Measurements from ENCODE around the gene VCAN. TPM values are rescaled to one million over a fixed set of nuclear protein-coding genes. Genes with fewer than 3 reads are reported as not detected.

Gene VCAN
- polyA plus RNA-seq (2013, experiment 1 of 2) = 37.7 TPM
- polyA plus RNA-seq (2013, experiment 2 of 2) = 38.4 TPM

DNA sequence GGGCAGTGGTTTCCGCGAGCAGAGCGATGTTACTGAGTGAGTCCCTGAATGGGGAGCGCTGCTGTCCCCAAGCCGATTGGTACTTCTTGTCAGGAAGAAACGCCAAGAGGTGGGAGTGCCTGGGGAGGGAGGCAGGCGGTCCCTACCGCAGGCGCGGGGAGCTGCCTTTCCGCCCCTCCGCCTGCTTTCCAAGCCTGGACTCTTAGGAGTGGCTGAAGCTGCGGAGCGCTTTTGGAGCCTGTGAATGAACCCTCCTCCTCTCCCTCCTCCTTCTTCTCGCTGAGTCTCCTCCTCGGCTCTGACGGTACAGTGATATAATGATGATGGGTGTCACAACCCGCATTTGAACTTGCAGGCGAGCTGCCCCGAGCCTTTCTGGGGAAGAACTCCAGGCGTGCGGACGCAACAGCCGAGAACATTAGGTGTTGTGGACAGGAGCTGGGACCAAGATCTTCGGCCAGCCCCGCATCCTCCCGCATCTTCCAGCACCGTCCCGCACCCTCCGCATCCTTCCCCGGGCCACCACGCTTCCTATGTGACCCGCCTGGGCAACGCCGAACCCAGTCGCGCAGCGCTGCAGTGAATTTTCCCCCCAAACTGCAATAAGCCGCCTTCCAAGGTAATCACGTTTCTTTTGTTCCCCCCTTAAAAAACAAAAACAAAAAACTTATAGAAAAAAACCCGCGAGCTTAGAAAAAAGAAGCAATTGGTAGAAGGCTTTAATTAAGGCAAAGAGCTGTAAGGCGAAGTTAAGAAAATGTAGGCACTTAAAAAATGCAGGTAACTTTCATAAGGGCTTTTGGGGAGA, at the start of gene VCAN:
VCAN (plus strand) TSS at position 340 of the 808 bp plus-strand sequence. CDS start 11,775 bp downstream, outside the sequence.
- peak within 1 kb of the TSS; percentile 95 for H2AK5ac ChIP-seq (ENCODE audit: low read depth, low read length)
- peak within 1 kb of the TSS; percentile 94 for H3K14ac ChIP-seq (ENCODE audit: low read length)
- no peak within 1 kb of the TSS for H2BK12ac ChIP-seq (ENCODE audit: low read length)
- no peak within 1 kb of the TSS for H4K8ac ChIP-seq (ENCODE audit: low read depth, low read length)
- H2BK120ac ChIP-seq (ENCODE audit: low read depth, low read length) = peak within 1 kb of the TSS; percentile 98
- peak within 1 kb of the TSS; percentile 99 for H3K9ac ChIP-seq (ENCODE audit: low read depth, low read length, poor library complexity)
- H3K18ac ChIP-seq (ENCODE audit: low read length) = peak within 1 kb of the TSS; percentile 99
- peak within 1 kb of the TSS; percentile 69 for H3K23ac ChIP-seq (ENCODE audit: low read depth, low read length, poor library complexity)
- no CpG with 5 or more reads among the region's 43 CpGs for WGBS, 2 donors (ENCODE audit: extremely low coverage in 2 of 2, insufficient read length in 2 of 2, insufficient replicate concordance in 1 of 2)
- H3K4ac ChIP-seq (ENCODE audit: low read length) = peak within 1 kb of the TSS; percentile 71
- H3K4me1 ChIP-seq (ENCODE audit: control insufficient read depth in 2 of 2, insufficient read depth in 1 of 2, low read depth in 1 of 2, low read length in 2 of 2) = peaks cover 9 to 33% of the 10 kb centered on the region in 2 donors
- H3K79me1 ChIP-seq (ENCODE audit: low read depth, low read length) = no peaks in the 10 kb centered on the region
- H2BK5ac ChIP-seq (ENCODE audit: low read length) = peak within 1 kb of the TSS; percentile 98
- peak within 1 kb of the TSS; percentile 87 to 88 for H3K4me3 ChIP-seq (ENCODE audit: low read length in 2 of 2)
- H3K36me3 ChIP-seq (replicated peaks in 1 of 2; ENCODE audit: control insufficient read depth in 2 of 2, insufficient read depth in 2 of 2, low read length in 2 of 2) = peaks cover 0 to 24% of the 10 kb centered on the region in 2 donors
- no peaks in the 10 kb centered on the region for H3K27me3 ChIP-seq (ENCODE audit: control insufficient read depth in 3 of 3, insufficient read depth in 3 of 3, low read depth in 1 of 3, low read length in 3 of 3)
- peak within 1 kb of the TSS; percentile 94 for H3K27ac ChIP-seq (replicated peaks; ENCODE audit: low read length)
- H4K91ac ChIP-seq (ENCODE audit: low read depth, low read length, poor library complexity) = peak within 1 kb of the TSS; percentile 87
- DNase-seq (ENCODE audit: low spot score) = peak; percentile 67
- H3K9me3 ChIP-seq (replicated peaks in 1 of 2; ENCODE audit: control insufficient read depth in 2 of 2, insufficient read depth in 1 of 2, low read depth in 1 of 2, low read length in 2 of 2) = peaks cover 0 to 2% of the 10 kb centered on the region in 2 donors
- H2BK15ac ChIP-seq (ENCODE audit: low read length) = peak within 1 kb of the TSS; percentile 95
- peak within 1 kb of the TSS; percentile 74 for H2AFZ ChIP-seq (ENCODE audit: low read length)
- H3K4me2 ChIP-seq (ENCODE audit: insufficient read depth, low read length, poor library complexity, severe bottlenecking) = peak within 1 kb of the TSS; percentile 91

DNA sequence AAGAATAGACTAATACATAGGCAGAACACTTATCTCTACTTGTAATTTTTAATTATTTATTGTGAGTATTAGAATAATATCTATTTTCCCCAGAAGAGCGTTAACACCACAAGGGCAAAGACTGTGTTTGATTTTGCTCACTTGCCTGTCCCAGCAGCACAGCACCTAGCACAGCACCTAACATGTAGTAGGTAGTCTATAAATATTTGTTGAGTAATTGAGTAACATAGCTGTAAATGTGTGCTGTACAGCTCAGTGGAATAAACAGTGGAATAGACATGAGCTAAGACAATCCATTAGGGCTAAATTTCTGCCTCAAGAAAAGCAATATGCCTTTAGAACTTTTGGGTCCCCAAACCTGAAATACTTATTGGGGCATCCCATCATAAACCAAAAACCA, 49.3 kb upstream of the VCAN start:
- Histone ChIP-seq H2AK5ac (ENCODE audit: low read depth, low read length) (no peak overlapping the region), H3K27ac (replicated peaks; ENCODE audit: low read length) (no peak overlapping the region), H2BK15ac (ENCODE audit: low read length) (no peak overlapping the region), H2AFZ (ENCODE audit: low read length) (no peak overlapping the region), H3K79me1 (ENCODE audit: low read depth, low read length) (no peaks in the 10 kb centered on the region), H4K91ac (ENCODE audit: low read depth, low read length, poor library complexity) (no peak overlapping the region), H2BK5ac (ENCODE audit: low read length) (no peak overlapping the region), H3K4me1 (ENCODE audit: control insufficient read depth in 2 of 2, insufficient read depth in 1 of 2, low read depth in 1 of 2, low read length in 2 of 2) (peaks cover 0 to 4% of the 10 kb centered on the region in 2 donors), H3K14ac (ENCODE audit: low read length) (no peak overlapping the region), H3K9me3 (replicated peaks in 1 of 2; ENCODE audit: control insufficient read depth in 2 of 2, insufficient read depth in 1 of 2, low read depth in 1 of 2, low read length in 2 of 2) (peaks cover 3 to 5% of the 10 kb centered on the region in 2 donors), H3K4ac (ENCODE audit: low read length) (no peak overlapping the region), H4K8ac (ENCODE audit: low read depth, low read length) (no peak overlapping the region), H3K36me3 (replicated peaks in 1 of 2; ENCODE audit: control insufficient read depth in 2 of 2, insufficient read depth in 2 of 2, low read length in 2 of 2) (peaks cover 0 to 1% of the 10 kb centered on the region in 2 donors), H3K18ac (ENCODE audit: low read length) (no peak overlapping the region), H2BK12ac (ENCODE audit: low read length) (no peak overlapping the region), H3K27me3 (ENCODE audit: control insufficient read depth in 3 of 3, insufficient read depth in 3 of 3, low read depth in 1 of 3, low read length in 3 of 3) (no peaks in the 10 kb centered on the region), H3K23ac (ENCODE audit: low read depth, low read length, poor library complexity) (no peak overlapping the region), H3K4me3 (ENCODE audit: low read length in 2 of 2) (no peak overlapping the region), H2BK120ac (ENCODE audit: low read depth, low read length) (no peak overlapping the region), H3K4me2 (ENCODE audit: insufficient read depth, low read length, poor library complexity, severe bottlenecking) (no peak overlapping the region), H3K9ac (ENCODE audit: low read depth, low read length, poor library complexity) (no peak overlapping the region)
- DNase-seq (ENCODE audit: low spot score) = no peak
- no CpG with 5 or more reads among the region's 1 CpG for WGBS, 2 donors (ENCODE audit: extremely low coverage in 2 of 2, insufficient read length in 2 of 2, insufficient replicate concordance in 1 of 2)

DNA sequence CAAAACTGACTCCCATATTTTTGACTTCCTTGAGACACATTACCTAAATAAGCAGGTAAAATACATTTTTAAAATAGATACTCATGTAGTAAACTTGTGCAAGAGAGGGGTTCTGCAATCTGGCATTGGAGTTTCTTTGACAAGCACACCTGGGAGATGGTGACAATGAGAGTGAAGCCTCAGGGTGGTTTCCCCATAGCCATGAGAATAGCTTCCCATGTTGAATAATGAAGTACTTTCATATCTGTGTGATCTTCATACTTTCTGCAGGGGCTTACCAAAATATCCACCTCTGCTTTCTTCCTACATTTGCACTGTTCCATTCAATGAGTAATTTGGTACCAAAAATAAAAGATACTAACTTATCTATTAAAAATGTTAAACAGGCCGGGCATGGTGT, 44.7 kb upstream of the VCAN start:
- Histone ChIP-seq H3K4me1 (ENCODE audit: control insufficient read depth in 2 of 2, insufficient read depth in 1 of 2, low read depth in 1 of 2, low read length in 2 of 2) (no peaks in the 10 kb centered on the region), H2AK5ac (ENCODE audit: low read depth, low read length) (no peak overlapping the region), H3K36me3 (replicated peaks in 1 of 2; ENCODE audit: control insufficient read depth in 2 of 2, insufficient read depth in 2 of 2, low read length in 2 of 2) (no peaks in the 10 kb centered on the region), H3K23ac (ENCODE audit: low read depth, low read length, poor library complexity) (no peak overlapping the region), H3K9ac (ENCODE audit: low read depth, low read length, poor library complexity) (no peak overlapping the region), H2BK12ac (ENCODE audit: low read length) (no peak overlapping the region), H2BK15ac (ENCODE audit: low read length) (no peak overlapping the region), H2AFZ (ENCODE audit: low read length) (no peak overlapping the region), H3K27ac (replicated peaks; ENCODE audit: low read length) (no peak overlapping the region), H4K91ac (ENCODE audit: low read depth, low read length, poor library complexity) (no peak overlapping the region), H2BK5ac (ENCODE audit: low read length) (no peak overlapping the region), H3K18ac (ENCODE audit: low read length) (no peak overlapping the region), H3K4me3 (ENCODE audit: low read length in 2 of 2) (no peak overlapping the region), H4K8ac (ENCODE audit: low read depth, low read length) (no peak overlapping the region), H3K9me3 (replicated peaks in 1 of 2; ENCODE audit: control insufficient read depth in 2 of 2, insufficient read depth in 1 of 2, low read depth in 1 of 2, low read length in 2 of 2) (no peaks in the 10 kb centered on the region), H3K14ac (ENCODE audit: low read length) (no peak overlapping the region), H3K4me2 (ENCODE audit: insufficient read depth, low read length, poor library complexity, severe bottlenecking) (no peak overlapping the region), H3K27me3 (ENCODE audit: control insufficient read depth in 3 of 3, insufficient read depth in 3 of 3, low read depth in 1 of 3, low read length in 3 of 3) (no peaks in the 10 kb centered on the region), H3K4ac (ENCODE audit: low read length) (no peak overlapping the region), H3K79me1 (ENCODE audit: low read depth, low read length) (no peaks in the 10 kb centered on the region), H2BK120ac (ENCODE audit: low read depth, low read length) (no peak overlapping the region)
- no CpG with 5 or more reads among the region's 1 CpG for WGBS, 2 donors (ENCODE audit: extremely low coverage in 2 of 2, insufficient read length in 2 of 2, insufficient replicate concordance in 1 of 2)
- DNase-seq (ENCODE audit: low spot score) = no peak

DNA sequence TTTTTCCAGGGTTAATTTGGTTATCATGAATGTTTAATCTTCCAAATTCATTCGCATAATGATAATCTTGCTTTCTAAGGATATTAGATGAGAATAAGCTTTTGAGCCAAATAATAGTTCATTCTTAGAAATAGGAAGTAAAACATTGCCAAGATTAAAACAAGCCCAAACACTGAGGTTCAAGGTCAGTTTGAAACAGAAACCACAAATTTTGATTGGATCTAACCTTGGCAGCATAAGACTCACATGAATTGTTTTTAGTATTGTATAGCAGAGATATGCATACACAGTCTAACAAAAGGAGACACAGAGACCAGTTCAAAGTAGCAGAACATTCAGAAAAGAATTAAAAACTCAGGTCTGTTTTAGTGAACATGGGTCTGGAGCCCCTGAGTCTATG, 43.4 kb upstream of the VCAN start:
- no peak overlapping the region for H2BK15ac ChIP-seq (ENCODE audit: low read length)
- no peak overlapping the region for H3K18ac ChIP-seq (ENCODE audit: low read length)
- no peak overlapping the region for H2AK5ac ChIP-seq (ENCODE audit: low read depth, low read length)
- H3K9me3 ChIP-seq (replicated peaks in 1 of 2; ENCODE audit: control insufficient read depth in 2 of 2, insufficient read depth in 1 of 2, low read depth in 1 of 2, low read length in 2 of 2) = no peaks in the 10 kb centered on the region
- no peak overlapping the region for H3K4ac ChIP-seq (ENCODE audit: low read length)
- H2BK5ac ChIP-seq (ENCODE audit: low read length) = no peak overlapping the region
- H3K9ac ChIP-seq (ENCODE audit: low read depth, low read length, poor library complexity) = no peak overlapping the region
- no peak overlapping the region for H3K4me3 ChIP-seq (ENCODE audit: low read length in 2 of 2)
- no peaks in the 10 kb centered on the region for H3K79me1 ChIP-seq (ENCODE audit: low read depth, low read length)
- H2AFZ ChIP-seq (ENCODE audit: low read length) = no peak overlapping the region
- H3K23ac ChIP-seq (ENCODE audit: low read depth, low read length, poor library complexity) = no peak overlapping the region
- H3K27me3 ChIP-seq (ENCODE audit: control insufficient read depth in 3 of 3, insufficient read depth in 3 of 3, low read depth in 1 of 3, low read length in 3 of 3) = no peaks in the 10 kb centered on the region
- no peaks in the 10 kb centered on the region for H3K4me1 ChIP-seq (ENCODE audit: control insufficient read depth in 2 of 2, insufficient read depth in 1 of 2, low read depth in 1 of 2, low read length in 2 of 2)
- no peak overlapping the region for H4K91ac ChIP-seq (ENCODE audit: low read depth, low read length, poor library complexity)
- H2BK120ac ChIP-seq (ENCODE audit: low read depth, low read length) = no peak overlapping the region
- no peak overlapping the region for H3K4me2 ChIP-seq (ENCODE audit: insufficient read depth, low read length, poor library complexity, severe bottlenecking)
- DNase-seq (ENCODE audit: low spot score) = no peak
- no peak overlapping the region for H3K14ac ChIP-seq (ENCODE audit: low read length)
- no CpG with 5 or more reads among the region's 1 CpG for WGBS, 2 donors (ENCODE audit: extremely low coverage in 2 of 2, insufficient read length in 2 of 2, insufficient replicate concordance in 1 of 2)
- no peak overlapping the region for H4K8ac ChIP-seq (ENCODE audit: low read depth, low read length)
- H2BK12ac ChIP-seq (ENCODE audit: low read length) = no peak overlapping the region
- H3K27ac ChIP-seq (replicated peaks; ENCODE audit: low read length) = no peak overlapping the region
- H3K36me3 ChIP-seq (replicated peaks in 1 of 2; ENCODE audit: control insufficient read depth in 2 of 2, insufficient read depth in 2 of 2, low read length in 2 of 2) = no peaks in the 10 kb centered on the region

Data from neuronal stem cell (in vitro differentiated cells).